ENCODE results near the gene CADPS. TPM values are rescaled to one million over a fixed set of nuclear protein-coding genes. Genes with fewer than 3 reads are reported as not detected.

Gene CADPS
- total and polyA plus RNA-seq, 11 donors: 3.6 to 37.8 (median 12.9) TPM

DNA sequence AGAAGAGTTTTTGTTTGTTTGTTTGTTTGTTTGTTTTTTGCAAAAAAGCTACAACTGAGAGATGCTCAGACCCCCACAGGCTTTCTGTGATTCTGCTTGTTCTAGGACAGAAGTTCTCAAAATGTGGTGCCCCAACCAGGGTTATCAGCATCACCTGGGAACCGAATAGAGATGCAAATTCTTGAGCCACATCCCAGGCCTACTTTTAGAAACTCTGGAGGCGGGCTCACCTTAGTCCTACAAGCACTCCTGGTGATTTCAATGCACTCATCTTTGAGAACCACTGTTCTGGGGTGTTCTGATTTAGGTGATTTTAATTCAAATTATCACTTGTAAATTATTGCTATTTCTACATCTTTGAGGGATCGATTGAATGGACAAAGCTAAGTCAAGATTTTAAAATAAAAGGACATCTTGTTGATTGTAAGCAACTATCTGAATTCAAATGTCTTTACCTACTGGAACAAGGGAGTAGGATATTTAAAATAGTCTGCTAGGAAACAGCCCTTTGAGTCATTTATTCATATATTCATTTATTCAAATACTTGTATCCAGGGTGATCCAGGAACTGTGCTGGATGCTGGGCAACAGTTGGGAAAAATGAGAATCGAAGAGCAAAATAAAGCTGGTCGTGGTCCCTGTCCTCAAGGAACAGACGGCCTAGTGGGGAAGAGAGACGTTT, 44.7 kb upstream of the CADPS start:
- Histone ChIP-seq H3K27ac (no peak overlapping the region), H3K36me3 (no peaks in the 10 kb centered on the region), H3K4me1 (no peaks in the 10 kb centered on the region), H3K4me3 (no peak overlapping the region), H3K9me3 (peaks cover 0 to 3% (median 0%) of the 10 kb centered on the region in 12 donors), H3K27me3 (no peaks in the 10 kb centered on the region)
- no peak for TF ChIP-seq POLR2A (IDR thresholded peaks at IDR 0.05)
- TF ChIP-seq, protein P1, sequence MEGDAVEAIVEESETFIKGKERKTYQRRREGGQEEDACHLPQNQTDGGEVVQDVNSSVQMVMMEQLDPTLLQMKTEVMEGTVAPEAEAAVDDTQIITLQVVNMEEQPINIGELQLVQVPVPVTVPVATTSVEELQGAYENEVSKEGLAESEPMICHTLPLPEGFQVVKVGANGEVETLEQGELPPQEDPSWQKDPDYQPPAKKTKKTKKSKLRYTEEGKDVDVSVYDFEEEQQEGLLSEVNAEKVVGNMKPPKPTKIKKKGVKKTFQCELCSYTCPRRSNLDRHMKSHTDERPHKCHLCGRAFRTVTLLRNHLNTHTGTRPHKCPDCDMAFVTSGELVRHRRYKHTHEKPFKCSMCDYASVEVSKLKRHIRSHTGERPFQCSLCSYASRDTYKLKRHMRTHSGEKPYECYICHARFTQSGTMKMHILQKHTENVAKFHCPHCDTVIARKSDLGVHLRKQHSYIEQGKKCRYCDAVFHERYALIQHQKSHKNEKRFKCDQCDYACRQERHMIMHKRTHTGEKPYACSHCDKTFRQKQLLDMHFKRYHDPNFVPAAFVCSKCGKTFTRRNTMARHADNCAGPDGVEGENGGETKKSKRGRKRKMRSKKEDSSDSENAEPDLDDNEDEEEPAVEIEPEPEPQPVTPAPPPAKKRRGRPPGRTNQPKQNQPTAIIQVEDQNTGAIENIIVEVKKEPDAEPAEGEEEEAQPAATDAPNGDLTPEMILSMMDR (IDR thresholded peaks at IDR 0.05): no peak
- WGBS, 4 donors: 63 to 75% (median 73%) methylated on average over 7 of the region's 7 CpGs
- intact Hi-C loops (cut with DNase I): loop anchor here in 1 of 10 donors (10.0 kb wide), 1 partner anchor 255 kb away; no protein-coding TSS in a partner anchor
- ATAC-seq (no peak), DNase-seq (no peak)

GRCh38 chr3:62918777-62919176, 43.6 kb upstream of the CADPS start:
- no peak for TF ChIP-seq POLR2A (IDR thresholded peaks at IDR 0.05)
- TF ChIP-seq, protein P1 (IDR thresholded peaks at IDR 0.05): no peak
- 37 to 52% (median 46%) methylated on average over 2 of the region's 2 CpGs for WGBS, 4 donors
- intact Hi-C loops (cut with DNase I): no loop called here
- H3K4me1 ChIP-seq: no peaks in the 10 kb centered on the region
- peaks cover 0 to 3% (median 0%) of the 10 kb centered on the region in 12 donors for H3K9me3 ChIP-seq
- ATAC-seq (no peak), DNase-seq (no peak)
- no peak overlapping the region for H3K27ac ChIP-seq
- H3K36me3 ChIP-seq: no peaks in the 10 kb centered on the region
- H3K4me3 ChIP-seq: no peak overlapping the region
- H3K27me3 ChIP-seq: no peaks in the 10 kb centered on the region

GRCh38 chr3:62918131-62918530, 42.9 kb upstream of the CADPS start:
- Histone ChIP-seq H3K4me3 (no peak overlapping the region), H3K27ac (no peak overlapping the region), H3K36me3 (no peaks in the 10 kb centered on the region), H3K27me3 (no peaks in the 10 kb centered on the region), H3K9me3 (peaks cover 0 to 3% (median 0%) of the 10 kb centered on the region in 12 donors), H3K4me1 (no peaks in the 10 kb centered on the region)
- TF ChIP-seq, protein P1 (IDR thresholded peaks at IDR 0.05): no peak
- no peak for TF ChIP-seq POLR2A (IDR thresholded peaks at IDR 0.05)
- DNase-seq (no peak), ATAC-seq (no peak)
- intact Hi-C loops (cut with DNase I): no loop called here
- 67 to 80% (median 70%) methylated on average over 1 of the region's 1 CpG for WGBS, 4 donors

DNA sequence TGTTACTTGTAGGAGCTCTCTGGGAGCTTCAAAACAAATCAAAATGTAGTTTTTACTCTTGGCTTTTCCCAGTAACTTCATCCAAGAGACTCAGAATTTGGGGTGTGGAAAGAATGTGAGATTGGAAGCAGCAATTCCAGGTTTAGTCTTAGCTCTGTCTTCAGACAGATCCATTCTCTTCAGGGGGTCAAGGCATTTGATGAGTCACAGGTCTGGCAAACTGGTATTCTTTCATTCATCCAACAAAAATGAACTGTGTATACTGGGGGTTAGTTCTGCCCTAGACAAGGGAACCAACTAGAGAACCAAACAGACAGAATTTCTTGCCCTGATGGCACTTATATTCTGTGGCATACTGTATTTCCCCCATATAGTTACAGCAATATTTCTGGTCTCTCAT, 36.3 kb upstream of the CADPS start:
- no peak for TF ChIP-seq POLR2A (IDR thresholded peaks at IDR 0.05)
- TF ChIP-seq, protein P1 (IDR thresholded peaks at IDR 0.05): no peak
- Histone ChIP-seq H3K27ac (no peak overlapping the region), H3K36me3 (no peaks in the 10 kb centered on the region), H3K4me3 (no peak overlapping the region), H3K9me3 (peaks cover 0 to 3% (median 0%) of the 10 kb centered on the region in 12 donors), H3K27me3 (no peaks in the 10 kb centered on the region), H3K4me1 (no peaks in the 10 kb centered on the region)
- intact Hi-C loops (cut with DNase I): no loop called here
- ATAC-seq (no peak), DNase-seq (no peak)
